IPS-11a (cell line): Measurements from ENCODE around the gene PLA2G6.

Experiments used
- H3K4me3 ChIP-seq: one replicate; pipeline ENCODE4 v1.5.1; 2013; ENCODE audit warnings: low read depth, low read length, control low read depth

Gene PLA2G6

DNA sequence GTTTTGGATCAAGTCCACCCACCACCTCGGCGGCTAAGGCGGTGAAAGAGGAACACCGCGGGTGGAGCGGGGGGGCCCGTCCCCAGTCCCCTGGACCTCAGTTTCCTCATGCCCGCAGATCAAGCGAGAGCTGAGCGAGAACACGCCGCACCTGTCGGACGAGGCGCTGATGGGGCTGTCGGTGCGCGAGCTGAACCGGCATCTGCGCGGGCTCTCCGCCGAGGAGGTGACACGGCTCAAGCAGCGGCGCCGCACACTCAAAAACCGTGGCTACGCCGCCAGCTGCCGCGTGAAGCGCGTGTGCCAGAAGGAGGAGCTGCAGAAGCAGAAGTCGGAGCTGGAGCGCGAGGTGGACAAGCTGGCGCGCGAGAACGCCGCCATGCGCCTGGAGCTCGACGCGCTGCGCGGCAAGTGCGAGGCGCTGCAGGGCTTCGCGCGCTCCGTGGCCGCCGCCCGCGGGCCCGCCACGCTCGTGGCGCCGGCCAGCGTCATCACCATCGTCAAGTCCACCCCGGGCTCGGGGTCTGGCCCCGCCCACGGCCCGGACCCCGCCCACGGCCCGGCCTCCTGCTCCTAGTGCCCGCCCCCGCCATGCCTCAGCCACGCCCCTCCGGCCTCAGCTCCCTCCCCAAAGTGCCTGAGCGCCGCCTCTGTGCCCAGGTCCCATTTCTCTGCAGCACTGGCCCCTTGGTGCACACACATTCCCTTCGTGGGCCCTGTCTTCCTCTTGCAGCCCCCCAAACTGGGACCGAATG lies 32.8 kb upstream of the PLA2G6 start:
- peak overlapping the region; percentile 50 for H3K4me3 ChIP-seq

DNA sequence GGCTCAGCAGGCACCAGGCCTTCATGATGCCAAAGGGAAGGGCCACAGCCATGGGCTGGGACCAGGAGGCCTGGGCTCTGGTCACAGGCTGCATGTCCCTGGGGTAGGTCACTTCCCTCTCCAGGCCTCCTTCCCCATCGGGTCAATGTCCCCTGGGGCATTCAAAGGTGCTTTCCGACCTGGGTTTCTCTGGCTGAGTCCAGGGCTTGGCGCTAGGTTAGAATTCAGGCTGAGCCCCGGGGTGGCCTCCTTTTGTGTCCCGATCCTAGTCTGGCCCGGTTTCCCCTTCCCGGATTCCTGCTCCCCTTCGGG lies 32.3 kb upstream of the PLA2G6 start:
- H3K4me3 ChIP-seq, result no peak overlapping the region

DNA sequence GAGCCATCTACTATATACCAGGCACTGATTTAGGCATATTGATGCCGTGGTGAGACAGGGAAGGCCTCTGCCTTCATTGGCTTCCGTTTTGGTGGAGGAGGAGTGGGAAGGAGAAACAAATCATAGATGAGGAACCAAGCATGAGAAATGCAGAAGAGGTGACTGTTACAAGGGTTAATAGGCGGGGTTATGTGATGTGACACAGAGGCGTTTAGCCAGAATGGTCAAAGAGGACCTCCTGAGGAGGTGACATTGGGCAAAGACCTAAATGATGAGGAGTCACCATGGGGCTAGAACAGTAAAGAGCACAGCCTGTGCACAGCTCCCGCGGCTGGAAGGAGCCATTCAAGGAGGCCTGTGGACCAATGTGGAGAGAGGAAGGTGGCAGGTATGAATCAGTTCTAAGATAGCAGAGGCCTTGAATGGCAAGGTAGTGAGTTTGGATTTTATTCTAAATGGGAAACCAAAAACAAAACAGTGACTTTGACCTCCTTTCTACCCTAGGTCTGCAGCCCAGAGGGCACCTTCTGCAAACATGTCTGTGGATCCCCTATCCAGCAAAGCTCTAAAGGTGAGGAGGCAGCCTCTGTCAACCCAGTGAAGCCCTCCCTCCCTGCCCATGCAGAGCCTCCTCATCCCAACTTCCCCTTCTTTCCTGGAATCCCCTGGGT lies 31.8 kb upstream of the PLA2G6 start:
- H3K4me3 ChIP-seq, result no peak overlapping the region

DNA sequence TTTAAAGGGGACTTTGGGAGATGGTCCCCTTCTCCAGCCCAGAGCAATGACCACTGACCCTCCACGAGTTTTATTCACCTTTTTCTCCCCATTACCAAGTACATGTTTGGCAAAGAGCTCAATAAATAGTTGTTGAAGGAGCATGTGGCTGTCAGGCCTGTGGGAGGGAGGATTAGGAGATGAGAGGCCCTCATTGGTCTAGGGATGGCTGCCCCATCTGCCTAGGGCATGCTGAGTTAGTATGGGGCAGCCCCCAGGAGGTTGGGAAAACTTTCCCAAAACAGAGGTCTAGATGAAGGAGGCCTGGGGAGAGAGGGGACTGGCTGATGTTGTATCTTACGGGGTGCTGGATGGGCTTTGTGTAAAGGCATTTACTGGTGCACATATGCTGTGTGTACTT lies 30.8 kb upstream of the PLA2G6 start:
- no peak overlapping the region for H3K4me3 ChIP-seq

DNA sequence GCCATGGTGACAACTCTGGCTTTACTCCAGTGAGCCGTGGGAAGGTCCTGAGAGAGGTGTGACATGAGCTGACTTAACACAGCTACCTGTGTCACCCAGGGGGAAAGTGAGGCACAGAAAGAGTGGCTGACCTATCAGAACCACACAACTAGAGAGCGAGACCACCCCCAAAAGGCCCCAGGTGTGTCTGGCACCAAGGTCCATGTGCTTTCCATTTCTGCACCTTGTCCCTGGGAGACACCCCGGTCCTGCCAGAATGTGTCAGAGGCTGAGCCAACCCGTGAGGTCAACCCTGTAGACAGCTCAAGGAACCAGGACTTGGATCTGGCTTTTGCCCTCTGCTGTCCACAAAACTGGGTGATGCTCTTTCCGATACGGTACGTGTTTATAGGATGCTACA lies 29.9 kb upstream of the PLA2G6 start:
- no peak overlapping the region for H3K4me3 ChIP-seq

DNA sequence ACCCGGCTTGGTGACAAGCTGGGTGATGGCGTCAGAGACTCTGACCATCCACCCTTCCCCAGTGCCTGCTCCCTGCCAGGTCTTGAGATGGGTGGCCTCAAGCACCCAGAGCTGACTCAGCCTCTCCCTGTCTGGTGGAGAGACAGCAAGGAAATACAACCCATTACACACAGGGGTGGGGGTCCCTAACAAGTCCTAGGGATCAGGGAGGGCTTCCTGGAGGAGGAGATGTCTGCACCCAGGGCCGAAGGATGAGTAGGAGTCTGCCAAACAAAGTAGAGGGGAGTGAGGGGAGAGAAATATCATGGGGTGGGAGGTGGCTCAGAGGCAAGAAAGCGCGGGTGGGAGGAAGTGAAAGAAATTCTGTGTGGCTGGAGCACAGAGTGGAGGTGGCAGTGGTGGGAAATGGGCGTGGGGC lies 26.9 kb upstream of the PLA2G6 start:
- no peak overlapping the region for H3K4me3 ChIP-seq

DNA sequence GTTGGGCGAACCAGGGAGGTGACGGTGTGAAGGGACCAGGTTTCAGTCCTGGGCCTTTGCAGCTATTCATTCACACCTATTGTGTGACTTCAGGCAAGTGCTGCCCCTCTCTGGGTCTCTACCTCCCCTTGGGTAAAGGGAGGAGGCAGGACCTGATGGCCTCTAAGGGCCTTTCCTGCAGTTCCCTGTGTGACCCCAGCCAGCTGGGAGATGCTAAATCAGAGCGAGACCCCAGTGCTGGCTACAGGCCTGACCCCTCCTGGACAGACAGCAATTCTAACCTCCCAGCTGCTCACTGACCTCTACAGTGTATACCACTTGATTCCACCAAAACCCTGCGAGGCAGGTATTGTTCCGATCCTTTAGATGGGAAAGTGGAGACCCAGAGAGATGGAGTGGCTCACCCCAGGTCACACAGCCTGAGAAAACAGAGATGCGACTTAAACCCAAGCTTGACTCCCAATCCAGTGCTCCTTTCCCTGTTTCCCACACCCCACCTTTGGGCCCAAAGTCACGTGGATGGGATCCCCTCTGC lies 26.3 kb upstream of the PLA2G6 start:
- no peak overlapping the region for H3K4me3 ChIP-seq

DNA sequence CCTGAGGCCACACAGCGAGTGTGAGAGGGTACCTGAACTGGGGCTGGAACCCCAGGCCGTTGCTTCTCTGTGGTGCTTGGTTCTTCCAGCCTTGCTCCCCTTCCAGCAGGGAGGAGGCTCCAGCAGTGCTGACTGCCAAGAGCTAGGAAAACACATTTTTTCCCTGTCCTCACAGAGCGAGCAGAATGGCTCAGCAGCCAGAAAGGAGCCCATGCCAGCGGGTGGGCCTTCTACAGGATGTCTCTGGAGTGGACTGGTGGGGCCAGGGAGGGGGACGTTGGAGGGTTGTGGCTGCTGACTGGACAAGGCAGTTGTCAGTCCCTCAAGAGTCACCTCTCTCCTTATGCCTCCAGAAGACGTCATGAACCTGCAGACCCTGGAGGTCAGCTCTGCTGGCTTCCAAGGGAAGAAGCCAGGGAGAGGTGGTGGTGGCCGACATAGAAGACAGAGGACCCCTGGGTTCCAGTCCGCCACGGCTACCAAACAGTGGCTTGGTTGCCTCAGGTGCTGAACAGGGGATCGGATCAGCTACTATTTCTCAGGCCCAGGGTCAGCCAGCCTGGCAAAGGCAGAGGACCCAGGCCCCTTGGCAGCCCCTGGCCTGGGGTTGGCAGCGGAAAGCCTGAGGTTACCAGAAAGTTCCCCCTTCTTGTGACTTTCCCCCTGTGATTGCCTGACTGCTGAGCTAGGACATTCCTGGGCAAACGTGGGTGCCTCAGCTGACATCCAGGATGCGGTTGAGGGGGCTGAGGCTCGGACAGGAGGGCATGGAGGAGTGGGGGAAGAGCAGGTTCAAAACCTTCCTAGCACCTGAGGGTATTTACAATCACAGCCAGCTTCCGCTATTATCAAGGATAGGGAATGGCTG lies 23.9 kb upstream of the PLA2G6 start:
- H3K4me3 ChIP-seq, result no peak overlapping the region

DNA sequence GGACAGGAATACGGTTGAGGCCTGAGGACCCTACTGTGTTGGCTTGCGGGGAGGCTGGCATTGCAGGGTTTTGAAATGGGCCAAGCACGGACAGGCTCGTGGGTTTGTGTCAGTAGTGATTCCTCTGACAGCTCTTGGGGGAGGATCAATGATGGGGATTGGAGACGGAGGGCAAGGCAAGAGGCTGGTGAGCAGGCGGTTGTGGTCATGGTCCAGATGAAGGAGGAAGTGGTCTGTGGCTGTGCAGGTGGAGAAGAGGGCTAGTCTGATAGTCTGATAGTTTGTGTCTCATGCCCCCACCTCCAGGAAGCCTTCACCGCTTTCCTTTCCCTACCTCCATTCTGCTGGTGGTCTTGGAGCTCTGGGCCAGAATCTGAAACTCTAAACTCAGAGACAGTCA lies 23.2 kb upstream of the PLA2G6 start:
- H3K4me3 ChIP-seq, result no peak overlapping the region

DNA sequence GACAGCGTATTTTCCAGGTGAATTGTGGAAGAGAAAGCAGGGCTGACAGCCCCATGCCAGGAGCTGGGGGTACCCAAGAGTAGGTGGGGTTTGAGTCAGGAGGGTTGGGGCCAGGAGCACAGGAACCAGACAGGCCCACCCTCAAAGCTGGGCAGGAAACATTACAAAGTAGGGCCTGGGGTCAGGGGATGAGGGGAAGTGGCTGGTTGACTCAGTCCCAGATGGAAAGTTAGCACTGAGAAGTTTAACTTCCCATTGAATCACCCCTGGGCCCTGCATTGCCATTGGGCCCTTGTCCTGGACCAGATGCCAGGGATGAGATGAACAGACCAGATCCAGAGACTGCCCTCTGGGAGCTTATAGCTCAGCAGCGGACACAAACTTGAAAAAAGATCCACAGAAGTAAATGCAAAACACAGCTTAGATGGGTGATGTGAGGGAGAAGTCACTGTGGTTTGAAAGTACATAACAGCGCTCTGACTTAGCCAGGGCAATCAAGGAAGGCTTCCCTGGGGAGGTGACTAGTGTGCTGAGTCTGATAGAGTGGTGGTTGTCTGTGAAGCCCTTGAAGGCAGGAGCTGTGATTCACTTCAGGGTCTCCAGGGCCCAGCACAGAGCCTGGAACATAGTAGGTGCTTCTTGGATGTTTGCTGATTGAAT lies 22.4 kb upstream of the PLA2G6 start:
- H3K4me3 ChIP-seq, result no peak overlapping the region

DNA sequence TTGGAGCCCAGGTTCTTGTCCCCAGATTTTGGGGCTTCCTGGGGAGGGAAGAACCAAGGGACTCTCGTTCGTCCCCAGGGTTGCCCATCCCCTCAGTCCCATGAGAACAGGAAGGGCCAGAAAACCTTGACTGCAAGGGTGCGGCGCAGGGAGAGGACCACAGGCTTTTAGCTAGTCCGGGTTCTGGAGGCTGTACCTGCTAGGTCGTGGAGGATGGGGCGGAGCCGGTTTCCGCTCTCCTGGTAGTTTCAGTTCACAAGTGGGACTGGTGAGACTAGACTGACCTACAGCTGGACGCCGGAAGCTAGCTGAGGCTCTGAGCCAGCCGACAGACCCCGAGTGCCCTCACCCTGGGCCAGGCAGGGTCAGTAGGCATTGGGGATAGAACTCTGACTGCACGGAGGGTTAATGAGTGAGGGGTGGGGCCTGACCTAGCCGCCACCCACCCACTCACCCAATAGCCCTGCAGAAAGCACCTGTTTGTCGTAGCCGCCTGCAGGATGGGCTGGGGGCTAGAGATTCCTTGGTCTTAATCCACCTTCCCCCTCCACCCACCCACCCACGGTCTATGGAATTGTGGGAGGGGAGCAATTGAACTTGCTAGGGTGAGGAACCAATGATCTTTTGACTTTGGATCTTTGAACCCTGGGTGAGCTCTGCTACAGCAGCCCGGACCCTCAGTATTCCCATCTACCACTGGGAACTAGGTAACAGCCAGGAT lies 21.6 kb upstream of the PLA2G6 start:
- peak overlapping the region; percentile 80 for H3K4me3 ChIP-seq

DNA sequence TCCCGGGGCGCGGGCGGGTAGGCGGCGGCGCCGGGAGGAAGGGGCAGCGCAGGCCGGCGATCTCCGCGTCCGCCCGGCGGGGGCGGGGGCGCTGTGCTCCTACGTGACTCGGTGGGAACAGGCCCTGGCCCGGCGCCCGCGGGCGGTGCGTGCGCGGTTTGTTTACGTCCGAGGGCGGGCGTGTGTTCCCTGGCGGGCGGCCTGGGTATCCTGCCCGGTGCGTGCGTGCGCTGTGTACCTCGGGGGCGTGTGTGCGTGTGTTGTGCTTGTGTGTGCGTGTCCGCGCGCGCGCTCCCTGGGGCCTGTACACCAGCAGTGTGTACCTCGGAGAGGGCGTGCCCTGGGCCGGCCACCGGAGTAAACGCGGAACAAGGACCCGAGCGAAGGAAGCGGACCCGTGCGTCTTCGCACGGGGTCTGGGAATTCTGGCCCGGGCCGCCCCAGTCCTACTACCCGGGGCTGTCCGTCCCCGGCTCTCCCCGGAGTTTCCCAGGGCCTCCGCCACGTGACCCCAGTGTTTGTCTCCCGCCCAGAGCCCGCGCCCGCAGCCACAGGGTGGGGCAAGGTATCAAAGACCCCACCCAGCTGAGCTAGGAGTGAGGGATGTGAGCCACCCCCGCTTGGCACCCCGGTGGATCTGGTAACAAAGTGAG lies 20.9 kb upstream of the PLA2G6 start:
- peak overlapping the region; percentile 80 for H3K4me3 ChIP-seq

DNA sequence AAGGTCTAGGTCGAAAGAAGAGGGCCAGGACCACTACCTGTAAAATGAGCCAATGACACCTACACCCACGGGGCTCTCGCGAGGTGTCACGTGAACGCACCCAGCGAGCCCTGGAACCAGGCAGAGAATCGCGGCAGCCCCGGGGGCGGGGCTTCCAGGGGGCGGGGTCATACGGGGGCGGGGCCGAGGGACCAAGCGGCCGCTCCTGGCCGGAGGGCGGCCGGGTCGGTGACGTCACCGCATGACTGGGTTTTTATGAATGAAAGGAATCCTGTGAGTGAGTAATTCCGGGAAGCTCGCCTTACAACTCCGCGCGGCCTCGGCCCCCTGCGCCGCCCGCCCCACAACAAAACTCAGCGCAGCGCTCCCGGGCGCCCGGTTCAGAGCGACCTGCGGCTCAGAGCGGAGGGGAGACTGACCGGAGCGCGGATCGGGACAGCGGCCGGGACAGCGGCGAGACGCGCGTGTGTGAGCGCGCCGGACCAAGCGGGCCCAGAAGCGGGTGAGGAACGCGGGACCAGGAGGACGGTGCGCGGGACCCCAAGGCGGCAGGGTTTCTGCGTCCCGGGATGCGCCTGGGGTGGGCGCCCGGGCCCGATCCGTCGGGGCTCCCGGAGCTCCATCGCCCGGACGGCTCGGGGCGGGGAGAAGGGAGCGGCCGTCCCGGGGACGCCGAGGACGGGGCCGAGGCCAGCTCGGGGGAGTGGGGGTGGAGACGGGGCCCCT lies 20.2 kb upstream of the PLA2G6 start, which contains the start of gene MAFF:
Gene MAFF, plus strand, starts transcription at position 284 of the 726 bp plus-strand sequence. CDS start 11,860 bp downstream, outside the sequence.
- H3K4me3 ChIP-seq, result peak within 1 kb of the TSS; percentile 80

DNA sequence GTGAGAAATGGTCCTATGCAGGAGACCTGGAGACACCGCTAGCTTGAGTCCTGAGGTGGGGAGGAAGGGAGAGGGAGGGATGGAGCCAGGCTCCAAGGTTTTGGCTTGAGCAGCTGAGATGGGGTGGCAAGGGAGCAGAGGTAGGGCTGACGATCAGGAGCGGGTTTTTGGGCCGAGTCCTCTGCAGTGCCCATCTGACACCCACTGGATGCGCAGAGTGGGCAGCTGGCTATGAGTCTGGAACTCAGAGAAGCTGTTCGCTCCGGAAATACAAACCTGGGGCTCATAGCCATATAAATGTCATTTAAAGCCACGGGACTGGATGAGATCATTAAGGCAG lies 19.7 kb upstream of the PLA2G6 start:
- peak overlapping the region; percentile 34 for H3K4me3 ChIP-seq

DNA sequence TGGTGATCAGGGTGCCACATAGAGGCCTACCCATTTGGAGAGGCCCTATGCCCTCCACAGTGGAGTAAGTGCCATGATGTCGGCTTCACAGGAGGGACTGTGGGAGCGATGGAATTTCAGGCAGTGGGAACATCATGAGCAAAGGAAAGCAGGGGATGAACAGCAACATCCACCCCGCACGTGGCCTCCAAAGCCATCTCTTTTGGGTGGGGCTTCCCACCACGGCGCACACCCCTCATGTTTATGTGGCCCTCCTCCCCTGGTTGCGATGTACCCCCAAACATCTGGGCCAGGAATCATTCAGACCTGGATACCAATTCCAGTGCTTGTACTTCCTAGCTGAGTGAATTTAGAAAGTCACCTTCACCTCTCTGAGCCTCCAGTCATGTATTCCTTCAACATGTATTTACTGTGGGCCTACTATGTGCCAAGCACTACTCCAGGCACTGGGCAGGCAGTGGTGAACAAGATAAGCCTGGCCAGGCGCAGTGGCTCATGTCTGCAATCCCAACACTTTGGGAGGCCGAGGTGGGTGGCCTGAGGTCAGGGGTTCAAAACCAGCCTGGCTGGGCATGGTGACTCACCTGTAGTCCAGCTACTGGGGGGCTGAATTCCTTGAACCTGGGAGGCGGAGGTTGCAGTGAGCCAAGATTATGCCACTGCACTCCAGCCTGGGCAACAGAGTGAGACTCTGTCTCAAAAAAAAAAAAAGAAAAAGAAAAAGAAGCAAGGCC lies 18.4 kb upstream of the PLA2G6 start:
- no peak overlapping the region for H3K4me3 ChIP-seq

DNA sequence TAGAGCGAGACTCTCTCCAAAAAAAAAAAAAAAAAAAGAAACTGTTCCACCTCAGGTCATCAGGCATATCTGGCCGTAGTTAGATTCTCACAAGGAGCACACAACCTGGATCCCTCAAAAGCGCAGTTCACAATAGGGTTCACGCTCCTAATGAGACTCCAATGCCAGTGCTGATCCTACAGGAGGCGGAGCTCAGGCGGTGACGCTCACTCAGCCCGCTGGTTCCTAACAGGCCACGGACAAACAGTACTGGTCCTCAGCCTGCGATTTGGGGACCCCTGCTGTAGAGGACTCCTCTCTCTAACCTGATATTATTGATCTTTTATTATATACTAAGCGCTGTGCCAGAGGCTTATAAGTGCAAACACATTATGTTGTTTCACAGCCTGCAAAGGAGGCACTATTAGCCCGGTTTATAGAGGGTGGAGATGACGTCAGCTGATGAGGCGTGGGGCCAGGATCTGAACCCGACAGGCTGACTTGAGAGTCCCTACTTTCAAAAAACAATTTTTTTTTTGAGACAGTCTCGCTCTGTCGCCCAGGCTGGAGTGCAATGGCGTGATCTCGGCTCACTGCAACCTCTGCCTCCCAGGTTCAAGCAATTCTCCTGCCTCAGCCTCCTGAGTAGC lies 15.3 kb upstream of the PLA2G6 start:
- no peak overlapping the region for H3K4me3 ChIP-seq

DNA sequence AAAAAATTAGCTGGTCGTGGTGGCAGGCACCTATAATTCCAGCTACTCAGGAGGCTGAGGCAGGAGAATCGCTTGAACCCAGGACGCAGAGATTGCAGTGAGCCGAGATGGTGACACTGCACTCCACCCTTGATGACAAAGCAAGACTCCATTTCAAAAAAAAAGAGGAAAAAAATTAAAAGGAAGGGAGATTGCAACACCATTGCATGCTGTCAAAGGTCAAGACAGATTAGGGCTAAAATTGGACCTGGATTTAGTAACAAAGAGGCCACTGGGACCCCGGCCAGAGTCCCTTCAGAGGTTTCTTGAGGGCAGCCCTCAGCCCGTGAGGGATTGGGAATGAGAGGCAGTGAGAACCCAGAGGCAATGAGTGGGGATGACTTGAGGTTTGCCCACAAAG lies 11.9 kb upstream of the PLA2G6 start:
- no peak overlapping the region for H3K4me3 ChIP-seq

DNA sequence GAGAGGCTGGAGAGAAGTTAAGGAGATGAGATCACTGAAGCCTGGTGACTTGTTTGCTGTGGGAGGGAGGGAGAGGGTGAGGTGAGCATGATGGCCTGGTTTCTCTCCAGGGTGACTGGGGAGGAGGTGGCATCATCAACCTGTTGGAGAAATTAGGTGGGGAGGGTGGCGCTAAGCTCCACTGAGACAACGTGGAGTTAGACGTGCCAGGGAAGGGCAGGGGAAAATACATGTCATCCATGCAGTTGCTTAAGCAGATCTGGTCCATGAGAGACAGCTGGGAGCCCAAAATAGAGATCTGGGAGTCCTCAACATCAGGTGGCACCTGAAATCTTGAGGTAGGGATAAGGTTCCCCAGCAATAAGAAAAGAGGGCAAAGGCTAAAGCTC lies 10.8 kb upstream of the PLA2G6 start:
- H3K4me3 ChIP-seq, result no peak overlapping the region
